ENCODE results near the gene GGT5. TPM values are rescaled to one million over a fixed set of nuclear protein-coding genes. Genes with fewer than 3 reads are reported as not detected.
"Not testable (repeated sequence)": the region's sequence is repeated elsewhere in the genome, so short reads cannot be mapped to it uniquely, and the experiment has no call there.

The GGT5 gene
- total and polyA plus RNA-seq, 10 donors: 9.5 to 47.2 (median 30.8) TPM

GRCh38 chr22:24214467-24215285, 30.2 kb downstream of the GGT5 start:
- H3K27ac ChIP-seq: no peak overlapping the region
- DNase-seq: no peak
- WGBS, 5 donors: 77 to 85% (median 81%) methylated on average over 8 to 12 of the region's 12 CpGs
- H3K4me1 ChIP-seq: peaks cover 0 to 19% (median 0%) of the 10 kb centered on the region in 6 donors
- no peak overlapping the region for H3K4me3 ChIP-seq
- TF ChIP-seq POLR2A (IDR thresholded peaks at IDR 0.05): no peak
- intact Hi-C loops (cut with DNase I; ENCODE audit: low total_unique reads): no loop called here
- no peaks in the 10 kb centered on the region for H3K9me3 ChIP-seq
- peaks cover 0 to 24% (median 2%) of the 10 kb centered on the region in 6 donors for H3K36me3 ChIP-seq
- no peaks in the 10 kb centered on the region for H3K27me3 ChIP-seq (replicated peaks in 1 of 7)

GRCh38 chr22:24213111-24213510, 31.8 kb downstream of the GGT5 start:
- DNase-seq; H3K4me3 ChIP-seq; H3K27me3 ChIP-seq (replicated peaks in 1 of 7); H3K36me3 ChIP-seq; intact Hi-C loops (cut with DNase I; ENCODE audit: low total_unique reads); H3K27ac ChIP-seq; H3K9me3 ChIP-seq: not testable (repeated sequence)
- peaks cover 5 to 35% (median 8%) of the 10 kb centered on the region in 6 donors for H3K4me1 ChIP-seq
- 78 to 93% (median 82%) methylated on average over 9 of the region's 9 CpGs for WGBS, 5 donors

DNA sequence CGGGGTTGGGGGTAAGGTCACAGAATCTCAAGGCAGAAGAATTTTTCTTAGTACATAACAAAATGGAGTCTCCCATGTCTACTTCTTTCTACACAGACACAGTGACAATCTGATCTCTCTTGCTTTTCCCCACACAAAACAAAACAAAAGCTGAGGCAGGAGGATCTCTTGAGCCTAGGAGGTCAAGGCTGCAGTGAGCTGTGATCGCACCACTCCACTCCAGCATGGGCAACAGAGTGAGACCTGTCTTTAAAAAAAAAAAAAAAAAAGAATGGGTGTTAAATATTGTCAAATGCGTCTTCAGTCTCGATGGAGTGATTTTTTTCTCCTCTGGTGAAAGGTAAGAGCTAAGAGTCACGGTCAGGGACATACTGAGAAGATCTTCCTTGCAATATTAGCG, 33.2 kb downstream of the GGT5 start:
- 74 to 89% (median 86%) methylated on average over 5 of the region's 6 CpGs for WGBS, 5 donors
- H3K27ac ChIP-seq; H3K9me3 ChIP-seq; H3K27me3 ChIP-seq (replicated peaks in 1 of 7); H3K36me3 ChIP-seq; intact Hi-C loops (cut with DNase I; ENCODE audit: low total_unique reads); H3K4me3 ChIP-seq; DNase-seq: not testable (repeated sequence)
- peaks cover 7 to 49% (median 22%) of the 10 kb centered on the region in 6 donors for H3K4me1 ChIP-seq

DNA sequence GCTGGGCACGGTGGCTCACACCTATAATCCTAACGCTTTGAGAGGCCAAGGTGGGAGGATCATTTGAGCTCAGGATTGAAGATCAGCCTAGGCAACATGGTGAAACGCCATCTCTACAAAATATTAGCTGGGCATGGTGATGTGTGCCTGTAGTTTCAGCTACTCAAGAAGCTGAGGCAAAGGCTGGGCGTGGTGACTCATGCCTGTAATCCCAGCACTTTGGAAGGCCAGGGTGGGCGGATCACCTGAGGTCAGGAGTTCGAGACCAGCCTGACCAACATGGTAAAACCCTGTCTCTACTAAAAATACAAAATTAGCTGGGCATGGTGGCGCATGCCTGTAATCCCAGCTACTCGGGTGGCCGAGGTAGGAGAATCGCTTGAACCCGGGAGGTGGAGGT, 34.5 kb downstream of the GGT5 start:
- H3K4me3 ChIP-seq; intact Hi-C loops (cut with DNase I; ENCODE audit: low total_unique reads); H3K9me3 ChIP-seq; H3K27me3 ChIP-seq (replicated peaks in 1 of 7); H3K36me3 ChIP-seq; H3K27ac ChIP-seq; DNase-seq: not testable (repeated sequence)
- WGBS, 5 donors: 86 to 95% (median 92%) methylated on average over 11 of the region's 11 CpGs
- H3K4me1 ChIP-seq: peaks cover 7 to 62% (median 34%) of the 10 kb centered on the region in 6 donors

GRCh38 chr22:24209687-24210086, 35.2 kb downstream of the GGT5 start:
- H3K27ac ChIP-seq: peak overlapping the region in 2 of 8 donors; percentile 90
- DNase-seq: no peak
- intact Hi-C loops (cut with DNase I; ENCODE audit: low total_unique reads): no loop called here
- TF ChIP-seq POLR2AphosphoS5 (IDR thresholded peaks at IDR 0.05) (no peak), CTCF (IDR thresholded peaks at IDR 0.05 in 8 of 11, conservative IDR thresholded peaks at IDR 0.05 in 3 of 11) (no peak), POLR2A (IDR thresholded peaks at IDR 0.05) (no peak)
- H3K4me3 ChIP-seq: no peak overlapping the region
- H3K36me3 ChIP-seq: no peaks in the 10 kb centered on the region
- H3K27me3 ChIP-seq (replicated peaks in 1 of 7): no peaks in the 10 kb centered on the region
- no peaks in the 10 kb centered on the region for H3K9me3 ChIP-seq
- WGBS, 5 donors: 71 to 89% (median 78%) methylated on average over 4 of the region's 4 CpGs
- peaks cover 7 to 68% (median 37%) of the 10 kb centered on the region in 6 donors for H3K4me1 ChIP-seq

GRCh38 chr22:24209016-24209415, 35.9 kb downstream of the GGT5 start:
- no peak for DNase-seq
- Histone ChIP-seq H3K36me3 (no peaks in the 10 kb centered on the region), H3K27me3 (replicated peaks in 1 of 7) (no peaks in the 10 kb centered on the region), H3K4me1 (peaks cover 7 to 68% (median 37%) of the 10 kb centered on the region in 6 donors), H3K9me3 (no peaks in the 10 kb centered on the region), H3K4me3 (no peak overlapping the region), H3K27ac (peak overlapping the region in 7 of 8 donors; percentile 79 to 90 (median 86))
- WGBS, 5 donors: 80 to 91% (median 87%) methylated on average over 3 of the region's 3 CpGs
- intact Hi-C loops (cut with DNase I; ENCODE audit: low total_unique reads): no loop called here
- TF ChIP-seq POLR2A (IDR thresholded peaks at IDR 0.05) (no peak), POLR2AphosphoS5 (IDR thresholded peaks at IDR 0.05) (no peak), CTCF (IDR thresholded peaks at IDR 0.05 in 8 of 11, conservative IDR thresholded peaks at IDR 0.05 in 3 of 11) (no peak)

Measured in spleen (tissue), 11 donors.